T-helper 9 cell (primary cell): ENCODE data around the gene IVD.

Source experiments
- DNase-seq: peaks from one replicate; pipeline ENCODE4 v3.0.0-alpha.2; 2020

Gene IVD

DNA sequence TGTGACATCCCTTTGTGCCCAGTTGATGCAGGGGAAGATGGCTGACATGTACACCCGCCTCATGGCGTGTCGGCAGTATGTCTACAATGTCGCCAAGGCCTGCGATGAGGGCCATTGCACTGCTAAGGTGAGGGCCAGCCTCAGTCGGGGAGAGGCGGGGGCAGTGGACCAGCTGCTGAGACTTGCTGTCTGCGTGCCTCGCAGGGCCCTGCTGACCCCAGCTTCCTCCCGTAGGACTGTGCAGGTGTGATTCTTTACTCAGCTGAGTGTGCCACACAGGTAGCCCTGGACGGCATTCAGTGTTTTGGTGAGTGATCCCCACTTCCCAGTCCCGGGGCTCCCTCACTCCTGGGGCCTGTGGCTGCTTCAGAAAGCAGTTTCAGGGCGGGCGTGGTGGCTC is 10.5 kb downstream of the IVD start:
- no peak for DNase-seq

DNA sequence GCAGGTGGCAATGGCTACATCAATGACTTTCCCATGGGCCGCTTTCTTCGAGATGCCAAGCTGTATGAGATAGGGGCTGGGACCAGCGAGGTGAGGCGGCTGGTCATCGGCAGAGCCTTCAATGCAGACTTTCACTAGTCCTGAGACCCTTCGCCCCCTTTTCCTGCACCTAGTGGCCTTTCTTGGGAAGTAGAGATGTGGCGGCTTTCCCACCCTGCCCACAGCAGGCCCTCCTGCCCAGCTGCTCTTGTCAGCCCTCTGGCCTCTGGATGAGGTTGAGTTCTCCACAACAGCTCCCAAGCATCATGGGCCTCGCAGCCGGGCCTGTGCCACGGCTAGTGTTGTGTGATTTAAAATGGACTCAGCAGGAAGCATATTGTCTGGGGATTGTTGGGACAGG is 12.5 kb downstream of the IVD start:
- DNase-seq: no peak

GRCh38 chr15:40420071-40420713 is 14.6 kb downstream of the IVD start:
- no peak for DNase-seq

DNA sequence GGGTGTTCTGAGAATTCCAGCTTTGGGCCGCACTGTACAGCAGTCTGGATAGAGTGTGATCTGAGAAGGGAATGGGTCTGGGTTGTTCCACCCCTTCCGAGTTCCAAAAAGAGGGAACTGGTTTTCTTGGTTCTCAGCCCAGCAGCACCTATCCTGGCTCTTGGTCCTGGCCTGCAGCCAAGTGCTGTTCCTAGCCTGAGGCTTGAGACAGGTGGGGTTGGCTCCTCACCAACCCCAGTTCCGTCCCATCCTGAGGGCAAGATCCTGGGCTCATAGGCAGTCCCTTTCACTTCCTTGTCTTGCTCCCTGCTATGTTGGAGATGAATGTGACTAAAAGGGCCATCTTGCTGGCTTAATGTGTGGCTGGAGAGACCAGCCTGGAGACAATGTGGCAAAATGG is 15.2 kb downstream of the IVD start:
- no peak for DNase-seq

DNA sequence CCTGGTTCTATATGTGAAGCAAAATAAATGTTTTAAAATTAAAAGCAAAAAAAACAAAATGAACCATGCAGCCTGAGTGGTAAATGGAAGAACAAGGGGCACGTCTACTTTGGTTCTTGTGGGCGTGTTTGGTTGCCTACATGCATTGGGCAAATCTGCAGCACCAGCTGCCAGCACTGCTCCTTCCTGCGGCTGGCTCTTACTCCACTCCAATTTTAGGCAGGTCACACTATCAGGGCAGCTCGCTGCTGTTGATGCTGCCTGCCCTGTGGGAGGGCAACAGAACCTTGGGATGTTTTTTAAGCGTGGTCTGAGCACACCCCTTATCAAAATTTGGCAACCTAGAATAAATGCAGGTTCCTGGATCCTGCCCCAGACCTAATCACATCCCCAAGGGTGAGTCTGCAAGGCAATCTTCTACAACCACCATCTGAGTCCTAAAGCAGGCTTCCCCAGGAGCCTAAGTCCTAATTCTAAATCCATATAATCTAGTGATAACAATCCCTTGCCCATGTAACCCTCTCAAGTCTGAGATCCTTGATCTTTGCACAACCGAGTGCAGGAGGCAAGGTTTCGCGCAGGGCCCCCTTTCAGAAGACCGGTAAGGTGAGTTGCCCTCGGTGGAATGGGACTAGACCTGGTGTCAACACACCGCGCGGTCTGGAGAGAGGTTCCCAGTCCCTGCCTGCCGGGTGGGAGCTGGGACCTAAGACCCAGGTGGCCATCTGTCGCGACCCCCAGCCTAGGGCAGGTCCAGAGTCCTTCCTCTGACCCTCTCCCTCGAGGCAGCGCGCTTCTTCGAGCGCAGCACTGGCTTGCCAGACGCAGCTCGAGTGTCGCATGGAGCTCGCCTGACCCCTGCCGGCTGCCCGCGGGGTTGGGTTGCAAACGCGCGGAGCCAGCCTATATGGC is 15.9 kb downstream of the IVD start:
- DNase-seq: peak; percentile 78

- no peak for DNase-seq
These were observed 19.0 kb downstream of the IVD start for GRCh38 chr15:40424483-40425115.

DNA sequence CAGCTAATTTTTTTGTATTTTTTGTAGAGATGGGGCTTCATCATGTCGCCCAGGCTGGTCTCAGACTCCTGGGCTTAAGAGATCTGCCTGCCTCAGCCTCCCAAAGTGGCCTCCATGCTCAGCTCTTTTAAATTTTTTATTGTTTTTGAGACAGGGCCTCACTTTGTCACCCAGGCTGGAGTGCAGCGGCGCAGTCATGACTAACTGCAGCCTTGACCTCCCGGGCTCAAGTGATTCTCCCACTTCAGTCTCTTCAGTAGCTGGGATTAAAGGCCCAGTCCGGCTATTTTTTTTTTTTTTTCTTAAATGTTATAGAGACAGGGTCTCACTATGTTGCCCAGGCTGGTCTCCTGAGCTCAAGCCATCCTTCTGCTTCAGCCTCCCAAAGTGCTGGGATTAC is 20.1 kb downstream of the IVD start:
- no peak for DNase-seq

- DNase-seq: no peak
These were observed 21.6 kb downstream of the IVD start for GRCh38 chr15:40427188-40427587.

GRCh38 chr15:40428185-40428584 is 22.6 kb downstream of the IVD start:
- DNase-seq: no peak

GRCh38 chr15:40429068-40429710 is 23.6 kb downstream of the IVD start:
- DNase-seq: no peak

DNA sequence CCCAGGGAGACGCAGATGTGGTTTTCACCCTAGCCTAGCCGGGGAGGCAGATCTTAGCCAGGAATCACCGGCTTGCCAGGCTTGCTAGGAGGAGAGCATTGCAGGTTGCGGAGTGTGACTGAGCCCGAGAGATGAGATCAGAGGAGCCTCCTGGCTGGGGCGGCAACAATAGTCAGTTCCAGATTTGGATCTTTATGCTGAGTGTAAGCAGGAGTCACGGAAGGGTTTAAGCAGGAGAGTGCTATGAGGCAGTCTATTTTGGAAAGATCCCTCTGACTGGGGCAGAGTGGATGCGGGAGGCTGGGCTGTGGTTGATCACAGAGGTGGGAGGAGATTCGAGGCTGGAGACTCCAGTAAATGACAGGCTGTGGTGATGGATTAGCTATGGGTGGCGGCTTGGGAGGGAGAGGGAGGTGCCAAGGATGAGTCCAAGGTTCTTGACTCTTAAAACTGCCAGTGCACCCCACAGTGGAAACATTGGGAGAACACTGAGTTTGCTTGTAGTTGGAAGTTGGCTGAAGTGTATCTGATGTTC is 24.7 kb downstream of the IVD start:
- DNase-seq: no peak

- no peak for DNase-seq
These were observed 29.6 kb downstream of the IVD start for GRCh38 chr15:40435023-40435709.

- DNase-seq: no peak
These were observed 30.1 kb downstream of the IVD start for GRCh38 chr15:40435710-40436089.

DNA sequence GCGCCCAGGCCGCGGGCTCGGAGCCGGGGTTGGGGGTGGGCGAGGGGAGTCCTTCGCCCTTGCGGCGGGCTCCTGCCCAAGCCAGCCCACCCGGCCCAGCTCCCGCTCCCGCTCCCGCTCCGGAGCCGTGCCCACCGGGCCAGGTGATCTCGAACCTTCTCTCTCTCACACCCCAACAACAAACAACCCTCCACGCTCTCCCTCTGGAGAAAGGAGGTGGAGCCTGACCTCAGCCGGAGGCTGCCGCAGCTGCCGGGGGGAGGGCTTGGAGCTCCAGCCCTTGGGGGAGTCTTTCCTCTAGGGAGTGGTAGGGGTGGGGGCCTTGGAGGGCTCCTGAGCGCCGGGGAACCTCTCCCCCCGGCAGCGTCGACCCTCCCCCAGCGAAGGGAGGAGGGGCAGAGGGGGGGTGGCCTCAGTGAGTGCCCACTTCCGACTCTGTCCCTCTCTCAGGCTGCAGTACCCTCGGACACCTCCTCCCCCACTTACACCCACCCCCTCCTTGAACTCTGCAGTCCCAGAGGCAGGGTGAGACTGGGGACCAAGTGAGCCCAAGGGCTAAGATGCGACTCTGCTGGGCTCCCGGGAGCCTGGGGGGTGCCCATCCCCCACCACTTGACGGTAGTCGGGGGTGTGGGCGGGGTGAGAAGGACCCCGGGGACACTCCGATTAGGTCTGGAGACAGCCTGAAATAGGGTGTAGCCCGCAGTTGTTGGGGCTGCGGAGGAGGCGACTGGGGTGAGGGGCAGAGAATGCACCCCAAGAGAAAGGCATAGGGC is 30.7 kb downstream of the IVD start:
- DNase-seq: no peak

GRCh38 chr15:40436892-40437751 is 31.5 kb downstream of the IVD start:
- no peak for DNase-seq

- no peak for DNase-seq
These were observed 32.4 kb downstream of the IVD start for GRCh38 chr15:40437752-40438687.

- no peak for DNase-seq
These were observed 33.1 kb downstream of the IVD start for GRCh38 chr15:40438712-40439111.

- DNase-seq: no peak
These were observed 33.9 kb downstream of the IVD start for GRCh38 chr15:40439461-40439959.
